ENCODE measurements around the gene ZNF836.

ZNF836 gene

GRCh38 chr19:52120286-52120685 is 51.1 kb downstream of the ZNF836 start:
- no peak for DNase-seq (ENCODE audit: low read depth, low spot score)
- Histone ChIP-seq H3K4me1 (ENCODE audit: insufficient read depth, insufficient read length) (no peaks in the 10 kb centered on the region), H3K9ac (ENCODE audit: insufficient read length, low read depth) (no peak overlapping the region), H3K36me3 (ENCODE audit: insufficient read depth, insufficient read length, low read length) (peaks cover 70% of the 10 kb centered on the region), H3K4me3 (ENCODE audit: insufficient read length, low read depth) (no peak overlapping the region), H3K27me3 (ENCODE audit: insufficient read depth, insufficient read length) (no peaks in the 10 kb centered on the region), H3K9me3 (ENCODE audit: insufficient read depth, low read length) (peaks cover 97% of the 10 kb centered on the region)
- TF ChIP-seq SUZ12 (IDR thresholded peaks at IDR 0.05; ENCODE audit: extremely low read depth, insufficient read depth, insufficient read length), result no peak
- no peak for TF ChIP-seq ZNF274 (IDR thresholded peaks at IDR 0.05; ENCODE audit: low read depth, low read length)
- no peak for TF ChIP-seq YY1 (IDR thresholded peaks at IDR 0.05; ENCODE audit: insufficient read depth, insufficient read length)

GRCh38 chr19:52115526-52116053 is 55.8 kb downstream of the ZNF836 start:
- H3K9ac ChIP-seq (ENCODE audit: insufficient read length, low read depth), result no peak overlapping the region
- H3K36me3 ChIP-seq (ENCODE audit: insufficient read depth, insufficient read length, low read length), result peaks cover 50% of the 10 kb centered on the region
- peaks cover 100% of the 10 kb centered on the region for H3K9me3 ChIP-seq (ENCODE audit: insufficient read depth, low read length)
- no peaks in the 10 kb centered on the region for H3K4me1 ChIP-seq (ENCODE audit: insufficient read depth, insufficient read length)
- no peak for DNase-seq (ENCODE audit: low read depth, low spot score)
- TF ChIP-seq SUZ12 (IDR thresholded peaks at IDR 0.05; ENCODE audit: extremely low read depth, insufficient read depth, insufficient read length) (no peak), ZNF274 (IDR thresholded peaks at IDR 0.05; ENCODE audit: low read depth, low read length) (peak; percentile 99)
- no peak overlapping the region for H3K4me3 ChIP-seq (ENCODE audit: insufficient read length, low read depth)
- H3K27me3 ChIP-seq (ENCODE audit: insufficient read depth, insufficient read length), result no peaks in the 10 kb centered on the region

DNA sequence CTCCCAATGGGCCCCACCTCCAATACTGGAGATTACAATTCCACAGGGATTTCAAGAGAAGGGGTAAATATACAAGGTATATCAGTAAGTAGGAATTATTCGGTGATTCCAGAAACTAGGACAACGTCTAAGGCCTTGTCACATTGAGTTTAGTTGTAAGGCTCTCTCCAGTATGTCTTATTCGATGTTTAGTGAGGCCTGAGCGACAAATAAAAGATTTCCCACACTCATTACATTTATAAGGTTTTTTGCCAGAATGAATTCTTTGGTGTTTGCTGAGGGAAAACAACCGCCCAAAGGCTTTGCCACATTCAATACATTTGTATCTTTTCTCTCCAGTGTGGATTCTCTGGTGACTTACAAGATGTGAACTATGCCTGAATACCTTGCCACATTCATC is 56.7 kb downstream of the ZNF836 start:
- Histone ChIP-seq H3K9ac (ENCODE audit: insufficient read length, low read depth) (no peak overlapping the region), H3K36me3 (ENCODE audit: insufficient read depth, insufficient read length, low read length) (peaks cover 49% of the 10 kb centered on the region), H3K4me1 (ENCODE audit: insufficient read depth, insufficient read length) (no peaks in the 10 kb centered on the region), H3K9me3 (ENCODE audit: insufficient read depth, low read length) (peaks cover 100% of the 10 kb centered on the region), H3K27me3 (ENCODE audit: insufficient read depth, insufficient read length) (no peaks in the 10 kb centered on the region), H3K4me3 (ENCODE audit: insufficient read length, low read depth) (no peak overlapping the region)
- no peak for DNase-seq (ENCODE audit: low read depth, low spot score)
- TF ChIP-seq ZNF274 (IDR thresholded peaks at IDR 0.05; ENCODE audit: low read depth, low read length) (no peak), SUZ12 (IDR thresholded peaks at IDR 0.05; ENCODE audit: extremely low read depth, insufficient read depth, insufficient read length) (no peak), YY1 (IDR thresholded peaks at IDR 0.05; ENCODE audit: insufficient read depth, insufficient read length) (no peak)

GRCh38 chr19:52112624-52113023 is 58.8 kb downstream of the ZNF836 start:
- H3K4me1 ChIP-seq (ENCODE audit: insufficient read depth, insufficient read length), result no peaks in the 10 kb centered on the region
- no peak for TF ChIP-seq SUZ12 (IDR thresholded peaks at IDR 0.05; ENCODE audit: extremely low read depth, insufficient read depth, insufficient read length)
- no peak overlapping the region for H3K9ac ChIP-seq (ENCODE audit: insufficient read length, low read depth)
- H3K4me3 ChIP-seq (ENCODE audit: insufficient read length, low read depth), result no peak overlapping the region
- H3K9me3 ChIP-seq (ENCODE audit: insufficient read depth, low read length), result peaks cover 98% of the 10 kb centered on the region
- H3K36me3 ChIP-seq (ENCODE audit: insufficient read depth, insufficient read length, low read length), result peaks cover 30% of the 10 kb centered on the region
- DNase-seq (ENCODE audit: low read depth, low spot score), result no peak
- H3K27me3 ChIP-seq (ENCODE audit: insufficient read depth, insufficient read length), result no peaks in the 10 kb centered on the region

DNA sequence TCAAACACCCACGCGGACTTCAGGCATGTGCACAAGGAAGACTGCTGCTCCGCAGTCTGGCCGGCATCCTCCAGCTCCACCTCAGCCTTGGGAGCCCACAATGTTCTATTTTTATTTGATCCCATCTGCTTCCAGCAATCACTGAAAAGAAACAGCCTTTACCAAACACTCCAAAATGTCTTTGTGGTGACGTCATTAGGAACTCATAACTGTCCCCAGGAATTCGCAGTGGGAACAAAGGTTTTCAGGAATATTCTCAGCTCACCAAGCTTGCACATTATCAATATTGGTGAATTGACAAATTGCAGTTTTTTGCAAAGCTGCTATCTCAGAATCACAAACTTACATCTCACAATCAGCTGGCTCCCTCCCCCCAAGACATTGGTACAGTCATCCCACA is 60.6 kb downstream of the ZNF836 start:
- no peak for DNase-seq (ENCODE audit: low read depth, low spot score)
- no peak for TF ChIP-seq SUZ12 (IDR thresholded peaks at IDR 0.05; ENCODE audit: extremely low read depth, insufficient read depth, insufficient read length)
- no peak for TF ChIP-seq ZNF274 (IDR thresholded peaks at IDR 0.05; ENCODE audit: low read depth, low read length)
- TF ChIP-seq YY1 (IDR thresholded peaks at IDR 0.05; ENCODE audit: insufficient read depth, insufficient read length), result no peak
- Histone ChIP-seq H3K9me3 (ENCODE audit: insufficient read depth, low read length) (peaks cover 86% of the 10 kb centered on the region), H3K27me3 (ENCODE audit: insufficient read depth, insufficient read length) (no peaks in the 10 kb centered on the region), H3K9ac (ENCODE audit: insufficient read length, low read depth) (no peak overlapping the region), H3K4me3 (ENCODE audit: insufficient read length, low read depth) (no peak overlapping the region), H3K36me3 (ENCODE audit: insufficient read depth, insufficient read length, low read length) (peaks cover 14% of the 10 kb centered on the region), H3K4me1 (ENCODE audit: insufficient read depth, insufficient read length) (no peaks in the 10 kb centered on the region)

Measured in NT2/D1 (cell line).